Keratinocyte (primary cell): ENCODE measurements around the gene ARHGAP10.

Experiments
- EZH2 ChIP-seq: IDR thresholded peaks from one replicate; pipeline ENCODE4 v1.6.1; 2012; ENCODE audit warnings: inconsistent platforms, mild to moderate bottlenecking, low read length, moderate library complexity
- TF ChIP-seq, protein P1 (sequence below), 3 experiments: IDR thresholded peaks in 1 of 3; conservative IDR thresholded peaks in 1 of 3; optimal IDR thresholded peaks in 1 of 3; 2 replicates in 2 of 3; 3 replicates in 1 of 3; pipeline versions ENCODE3 to v1.5.1; 2011; ENCODE audit warnings: low read length in 3 of 3, mild to moderate bottlenecking in 3 of 3, moderate library complexity in 2 of 3, control low read depth in 1 of 3, inconsistent platforms in 1 of 3; ENCODE audit not compliant: insufficient read depth in 2 of 3; ENCODE audit errors: extremely low read depth in 1 of 3

DNA sequence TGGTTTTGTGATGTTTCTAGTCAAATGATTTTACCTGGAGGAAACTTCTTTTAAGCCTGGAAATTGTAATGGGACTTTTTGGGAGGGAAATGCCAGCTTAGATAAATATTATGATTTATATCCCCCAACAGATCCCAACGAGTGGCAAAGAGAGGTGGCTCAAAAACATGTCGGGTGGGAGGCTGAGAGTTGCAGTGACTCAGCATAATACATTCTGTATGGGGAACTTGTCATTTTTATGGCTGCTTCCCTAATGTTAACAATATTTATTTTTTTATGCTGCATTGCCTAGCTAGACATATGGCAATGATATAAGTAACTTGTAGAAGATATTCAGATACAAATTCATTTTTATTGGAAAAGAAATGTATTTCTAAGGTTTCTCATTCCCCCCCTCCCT lies 219.0 kb downstream of the ARHGAP10 start:
- TF ChIP-seq, protein P1, sequence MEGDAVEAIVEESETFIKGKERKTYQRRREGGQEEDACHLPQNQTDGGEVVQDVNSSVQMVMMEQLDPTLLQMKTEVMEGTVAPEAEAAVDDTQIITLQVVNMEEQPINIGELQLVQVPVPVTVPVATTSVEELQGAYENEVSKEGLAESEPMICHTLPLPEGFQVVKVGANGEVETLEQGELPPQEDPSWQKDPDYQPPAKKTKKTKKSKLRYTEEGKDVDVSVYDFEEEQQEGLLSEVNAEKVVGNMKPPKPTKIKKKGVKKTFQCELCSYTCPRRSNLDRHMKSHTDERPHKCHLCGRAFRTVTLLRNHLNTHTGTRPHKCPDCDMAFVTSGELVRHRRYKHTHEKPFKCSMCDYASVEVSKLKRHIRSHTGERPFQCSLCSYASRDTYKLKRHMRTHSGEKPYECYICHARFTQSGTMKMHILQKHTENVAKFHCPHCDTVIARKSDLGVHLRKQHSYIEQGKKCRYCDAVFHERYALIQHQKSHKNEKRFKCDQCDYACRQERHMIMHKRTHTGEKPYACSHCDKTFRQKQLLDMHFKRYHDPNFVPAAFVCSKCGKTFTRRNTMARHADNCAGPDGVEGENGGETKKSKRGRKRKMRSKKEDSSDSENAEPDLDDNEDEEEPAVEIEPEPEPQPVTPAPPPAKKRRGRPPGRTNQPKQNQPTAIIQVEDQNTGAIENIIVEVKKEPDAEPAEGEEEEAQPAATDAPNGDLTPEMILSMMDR (optimal IDR thresholded peaks at IDR 0.05 in 1 of 3, IDR thresholded peaks at IDR 0.05 in 1 of 3, conservative IDR thresholded peaks at IDR 0.05 in 1 of 3; ENCODE audit: extremely low read depth in 1 of 3, insufficient read depth in 2 of 3, low read length in 3 of 3) = no peak
- TF ChIP-seq EZH2 = no peak
